ENCODE data around the gene GCH1. TPM values are rescaled to one million over a fixed set of nuclear protein-coding genes. Genes with fewer than 3 reads are reported as not detected.
"Not testable (repeated sequence)": the region's sequence is repeated elsewhere in the genome, so short reads cannot be mapped to it uniquely, and the experiment has no call there.

GCH1 gene
- total RNA-seq, 1 experiment from 2014 or later = 18.2 TPM

- DNase-seq (ENCODE audit: low read depth) = not testable (repeated sequence)
Observed at GRCh38 chr14:54908973-54909372, 6.3 kb upstream of the GCH1 start.

GRCh38 chr14:54908190-54908589 lies 5.6 kb upstream of the GCH1 start:
- no peak for DNase-seq (ENCODE audit: low read depth)

- DNase-seq (ENCODE audit: low read depth) = no peak
Observed at GRCh38 chr14:54906075-54906474, 3.4 kb upstream of the GCH1 start.

- peak; percentile 85 for DNase-seq (ENCODE audit: low read depth)
Observed at GRCh38 chr14:54902143-54902520, 494 bp downstream of the GCH1 start.

- DNase-seq (ENCODE audit: low read depth) = no peak
Observed at GRCh38 chr14:54901380-54902142, 1.1 kb downstream of the GCH1 start.

GRCh38 chr14:54899573-54899972 lies 3.1 kb downstream of the GCH1 start:
- DNase-seq (ENCODE audit: low read depth) = no peak

GRCh38 chr14:54897809-54898555 lies 4.6 kb downstream of the GCH1 start:
- DNase-seq (ENCODE audit: low read depth) = not testable (repeated sequence)

GRCh38 chr14:54895683-54896082 lies 6.9 kb downstream of the GCH1 start:
- DNase-seq (ENCODE audit: low read depth) = no peak

GRCh38 chr14:54894995-54895394 lies 7.6 kb downstream of the GCH1 start:
- DNase-seq (ENCODE audit: low read depth) = peak; percentile 81

GRCh38 chr14:54893151-54893760 lies 9.4 kb downstream of the GCH1 start:
- DNase-seq (ENCODE audit: low read depth) = peak; percentile 83

GRCh38 chr14:54891471-54892245 lies 11.0 kb downstream of the GCH1 start:
- no peak for DNase-seq (ENCODE audit: low read depth)

- DNase-seq (ENCODE audit: low read depth) = no peak
Observed at GRCh38 chr14:54890788-54891187, 11.8 kb downstream of the GCH1 start.

- DNase-seq (ENCODE audit: low read depth) = no peak
Observed at GRCh38 chr14:54889919-54890318, 12.7 kb downstream of the GCH1 start.

GRCh38 chr14:54882521-54882920 lies 20.1 kb downstream of the GCH1 start:
- no peak for DNase-seq (ENCODE audit: low read depth)

GRCh38 chr14:54881761-54882401 lies 20.7 kb downstream of the GCH1 start:
- peak; percentile 42 for DNase-seq (ENCODE audit: low read depth)

- DNase-seq (ENCODE audit: low read depth) = peak; percentile 65
Observed at GRCh38 chr14:54881235-54881760, 21.3 kb downstream of the GCH1 start.

- DNase-seq (ENCODE audit: low read depth) = no peak
Observed at GRCh38 chr14:54877703-54878021, 25.0 kb downstream of the GCH1 start.

GRCh38 chr14:54877015-54877702 lies 25.5 kb downstream of the GCH1 start:
- no peak for DNase-seq (ENCODE audit: low read depth)

GRCh38 chr14:54875648-54876047 lies 27.0 kb downstream of the GCH1 start:
- DNase-seq (ENCODE audit: low read depth) = not testable (repeated sequence)

GRCh38 chr14:54870154-54871090 lies 32.2 kb downstream of the GCH1 start:
- peak; percentile 26 for DNase-seq (ENCODE audit: low read depth)
